SK-N-MC (cell line): Measurements from ENCODE around the gene DHX29.

Experiments used
- DNase-seq: peaks from one replicate; pipeline ENCODE4 v3.0.0-alpha.2; 2011; ENCODE audit warnings: low read depth, low spot score
- H3K27ac ChIP-seq: fragments of 200-600 bp; sonication (generic); 2 replicates; pipeline ENCODE4 v1.5.1; 2016; ENCODE audit warnings: mixed run types
- H3K36me3 ChIP-seq: fragments of 200-600 bp; sonication (generic); 2 replicates; pipeline ENCODE4 v1.6.1; 2017; ENCODE audit warnings: antibody characterized with exemption, low read length, mixed read lengths; ENCODE audit not compliant: insufficient read depth
- H3K4me3 ChIP-seq: fragments of 200-600 bp; sonication (generic); 2 replicates; pipeline ENCODE4 v1.5.1; 2016
- H3K9ac ChIP-seq: fragments of 200-600 bp; sonication (generic); 2 replicates; pipeline ENCODE4 v1.8.0; 2017; ENCODE audit warnings: mixed run types, mixed read lengths; ENCODE audit not compliant: insufficient read length
- H3K9me3 ChIP-seq: fragments of 200-600 bp; sonication (generic); 2 replicates; pipeline ENCODE4 v1.6.1; 2017; ENCODE audit warnings: low read depth, mild to moderate bottlenecking, antibody characterized with exemption, low read length, moderate library complexity, mixed read lengths
- EZH2 ChIP-seq: fragments of 200-600 bp; sonication (generic); IDR thresholded peaks from one replicate; pipeline ENCODE4 v1.6.1; 2017; ENCODE audit warnings: antibody characterized with exemption
- FOXP2 ChIP-seq: optimal IDR thresholded peaks from 2 replicates; pipeline ENCODE3; 2011; ENCODE audit warnings: mild to moderate bottlenecking, moderate library complexity; ENCODE audit not compliant: insufficient read depth; ENCODE audit errors: extremely low read length, control extremely low read depth
- POLR2AphosphoS5 ChIP-seq: IDR thresholded peaks from 2 replicates; pipeline ENCODE4 v1.6.1; 2012; ENCODE audit warnings: mild to moderate bottlenecking, low read depth, low read length, borderline replicate concordance

DHX29 gene

GRCh38 chr5:55286411-55286933, 21.0 kb downstream of the DHX29 start:
- H3K36me3 ChIP-seq = peaks cover 67% of the 10 kb centered on the region

GRCh38 chr5:55278778-55279177, 28.7 kb downstream of the DHX29 start:
- no peak overlapping the region for H3K27ac ChIP-seq

More at GRCh38 chr5:55286411-55286933, 21.0 kb downstream of the DHX29 start:
- peak overlapping the region; percentile 2; the same call in 1 of the 2 replicates for H3K27ac ChIP-seq
- TF ChIP-seq EZH2 (no peak), FOXP2 (no peak), POLR2AphosphoS5 (no peak)
- no peak overlapping the region for H3K9ac ChIP-seq
- DNase-seq = no peak
- H3K4me3 ChIP-seq = no peak overlapping the region
- no peaks in the 10 kb centered on the region for H3K9me3 ChIP-seq

GRCh38 chr5:55276771-55277170, 30.7 kb downstream of the DHX29 start:
- H3K27ac ChIP-seq = no peak overlapping the region
- no peaks in the 10 kb centered on the region for H3K9me3 ChIP-seq
- no peak overlapping the region for H3K4me3 ChIP-seq
- TF ChIP-seq FOXP2 = no peak
- no peak overlapping the region for H3K9ac ChIP-seq
- no peak for DNase-seq
- peaks cover 82% of the 10 kb centered on the region for H3K36me3 ChIP-seq

More at GRCh38 chr5:55278778-55279177, 28.7 kb downstream of the DHX29 start:
- H3K36me3 ChIP-seq = peaks cover 78% of the 10 kb centered on the region
- no peak for DNase-seq
- TF ChIP-seq EZH2 (no peak), FOXP2 (no peak), POLR2AphosphoS5 (no peak)
- no peaks in the 10 kb centered on the region for H3K9me3 ChIP-seq
- no peak overlapping the region for H3K9ac ChIP-seq
- no peak overlapping the region for H3K4me3 ChIP-seq

- no peak overlapping the region for H3K4me3 ChIP-seq
- H3K27ac ChIP-seq = no peak overlapping the region
- peaks cover 68% of the 10 kb centered on the region for H3K36me3 ChIP-seq
- H3K9ac ChIP-seq = no peak overlapping the region
- H3K9me3 ChIP-seq = no peaks in the 10 kb centered on the region
- TF ChIP-seq EZH2 (no peak), POLR2AphosphoS5 (no peak), FOXP2 (no peak)
- no peak for DNase-seq
Measured at GRCh38 chr5:55258339-55258738, 49.2 kb downstream of the DHX29 start.

- no peak overlapping the region for H3K27ac ChIP-seq
- H3K9ac ChIP-seq = no peak overlapping the region
- peaks cover 39% of the 10 kb centered on the region for H3K36me3 ChIP-seq
- TF ChIP-seq FOXP2 (no peak), EZH2 (no peak), POLR2AphosphoS5 (no peak)
- H3K4me3 ChIP-seq = no peak overlapping the region
- H3K9me3 ChIP-seq = no peaks in the 10 kb centered on the region
- DNase-seq = no peak
Measured at GRCh38 chr5:55254802-55255201, 52.7 kb downstream of the DHX29 start.

- DNase-seq = no peak
- peaks cover 7% of the 10 kb centered on the region; the same call in 1 of the 2 replicates for H3K9me3 ChIP-seq
- H3K9ac ChIP-seq = no peak overlapping the region
- peaks cover 3% of the 10 kb centered on the region for H3K36me3 ChIP-seq
- TF ChIP-seq POLR2AphosphoS5 (no peak), EZH2 (no peak), FOXP2 (no peak)
- H3K27ac ChIP-seq = no peak overlapping the region
- no peak overlapping the region for H3K4me3 ChIP-seq
Measured at GRCh38 chr5:55250064-55250463, 57.4 kb downstream of the DHX29 start.

GRCh38 chr5:55241746-55242145, 65.7 kb downstream of the DHX29 start:
- no peak overlapping the region for H3K27ac ChIP-seq
- no peak overlapping the region for H3K9ac ChIP-seq
- H3K9me3 ChIP-seq = no peaks in the 10 kb centered on the region
- no peak for DNase-seq
- TF ChIP-seq EZH2 (no peak), POLR2AphosphoS5 (no peak), FOXP2 (no peak)
- H3K36me3 ChIP-seq = no peaks in the 10 kb centered on the region
- H3K4me3 ChIP-seq = no peak overlapping the region

GRCh38 chr5:55236800-55237199, 70.7 kb downstream of the DHX29 start:
- DNase-seq = no peak
- Histone ChIP-seq H3K9me3 (no peaks in the 10 kb centered on the region), H3K36me3 (no peaks in the 10 kb centered on the region), H3K27ac (no peak overlapping the region), H3K4me3 (no peak overlapping the region), H3K9ac (no peak overlapping the region)
- TF ChIP-seq POLR2AphosphoS5 (no peak), FOXP2 (no peak), EZH2 (no peak)

GRCh38 chr5:55234121-55234700, 73.3 kb downstream of the DHX29 start:
- no peak overlapping the region for H3K27ac ChIP-seq
- no peaks in the 10 kb centered on the region for H3K36me3 ChIP-seq
- DNase-seq = no peak
- TF ChIP-seq FOXP2 = no peak
- no peak for TF ChIP-seq POLR2AphosphoS5
- no peak for TF ChIP-seq EZH2
- peak overlapping the region; percentile 97 for H3K4me3 ChIP-seq
- no peaks in the 10 kb centered on the region for H3K9me3 ChIP-seq
- no peak overlapping the region for H3K9ac ChIP-seq
